GM20431 (cell line): ENCODE data around the gene LGALS7.
"Not testable (repeated sequence)": the region's sequence is repeated elsewhere in the genome, so short reads cannot be mapped to it uniquely, and the experiment has no call there.

Source experiments
- in situ Hi-C: fragments of 300-500 bp; cut with MseI, MboI; formaldehyde crosslinking; loops from one replicate; pipeline ENCODE4 v1.15.0; 2020; ENCODE audit warnings: low sequenced_read_pairs; ENCODE audit not compliant: unreplicated experiment

Gene LGALS7

DNA sequence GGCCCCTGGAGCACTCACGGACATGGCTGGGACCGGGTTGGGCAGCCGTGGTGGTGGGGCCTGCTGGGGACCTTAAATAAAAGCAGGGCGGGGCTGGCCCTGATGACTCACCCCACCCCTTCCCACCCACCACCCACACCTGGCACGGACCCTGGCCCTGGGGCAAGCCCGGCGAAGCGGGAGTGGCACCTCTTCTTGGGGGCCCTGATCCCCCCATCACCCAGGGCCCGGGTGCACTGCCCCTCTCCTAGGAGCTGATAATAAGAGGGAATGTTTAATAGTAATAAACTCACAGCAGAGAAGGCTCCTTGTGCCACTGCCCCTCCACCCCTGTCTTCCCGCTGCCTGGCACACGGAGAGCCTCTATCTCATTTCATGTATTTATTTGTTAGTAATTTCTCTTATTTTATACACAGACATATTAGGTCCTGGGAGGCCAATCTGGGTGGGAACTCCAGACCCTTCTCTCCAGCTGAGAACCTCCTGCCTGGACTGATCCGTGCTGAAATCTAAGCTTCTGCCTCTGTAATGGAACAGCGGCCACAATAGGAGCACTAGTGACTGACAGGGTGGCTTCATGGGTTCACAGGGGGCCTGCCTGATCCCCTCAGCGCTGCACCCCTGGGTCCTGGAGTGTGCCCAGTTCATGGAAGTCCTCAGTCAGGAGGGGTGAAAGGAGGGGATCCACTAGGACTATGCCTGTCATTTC is at the start of gene LGALS7:
Gene LGALS7, minus strand, starts transcription at position 49 of the 709 bp plus-strand sequence. Its CDS starts 25 bp downstream, at position 24.
- in situ Hi-C loops, result no loop called here

DNA sequence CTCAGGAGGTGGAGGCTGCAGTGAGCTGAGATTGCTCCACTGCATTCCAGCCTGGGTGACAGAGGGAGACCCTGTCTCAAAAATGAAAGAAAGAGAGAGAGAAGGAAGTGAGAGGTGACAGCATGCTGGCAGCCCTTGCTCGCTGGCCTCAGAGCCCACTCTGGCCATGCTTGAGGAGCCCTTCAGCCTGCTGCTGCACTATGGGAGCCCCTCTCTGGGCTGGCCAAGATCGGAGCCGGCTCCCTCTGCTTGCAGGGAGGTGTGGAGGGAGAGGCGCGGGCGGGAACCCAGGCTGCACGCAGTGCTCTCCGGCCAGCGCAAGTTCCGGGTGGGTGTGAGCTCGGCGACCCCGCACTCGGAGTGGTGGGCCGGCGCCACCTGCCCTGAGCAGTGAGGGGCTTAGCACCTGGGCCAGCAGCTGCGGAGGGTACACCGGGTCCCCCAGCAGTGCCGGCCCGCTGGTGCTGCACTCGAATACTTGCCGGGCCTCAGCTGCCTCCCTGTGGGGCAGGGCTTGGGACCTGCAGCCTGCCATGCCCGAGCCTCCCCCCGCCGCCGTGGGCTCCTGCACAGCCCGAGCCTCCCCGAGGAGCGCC is 48.0 kb upstream of the LGALS7 start:
- in situ Hi-C loops, result not testable (repeated sequence)

DNA sequence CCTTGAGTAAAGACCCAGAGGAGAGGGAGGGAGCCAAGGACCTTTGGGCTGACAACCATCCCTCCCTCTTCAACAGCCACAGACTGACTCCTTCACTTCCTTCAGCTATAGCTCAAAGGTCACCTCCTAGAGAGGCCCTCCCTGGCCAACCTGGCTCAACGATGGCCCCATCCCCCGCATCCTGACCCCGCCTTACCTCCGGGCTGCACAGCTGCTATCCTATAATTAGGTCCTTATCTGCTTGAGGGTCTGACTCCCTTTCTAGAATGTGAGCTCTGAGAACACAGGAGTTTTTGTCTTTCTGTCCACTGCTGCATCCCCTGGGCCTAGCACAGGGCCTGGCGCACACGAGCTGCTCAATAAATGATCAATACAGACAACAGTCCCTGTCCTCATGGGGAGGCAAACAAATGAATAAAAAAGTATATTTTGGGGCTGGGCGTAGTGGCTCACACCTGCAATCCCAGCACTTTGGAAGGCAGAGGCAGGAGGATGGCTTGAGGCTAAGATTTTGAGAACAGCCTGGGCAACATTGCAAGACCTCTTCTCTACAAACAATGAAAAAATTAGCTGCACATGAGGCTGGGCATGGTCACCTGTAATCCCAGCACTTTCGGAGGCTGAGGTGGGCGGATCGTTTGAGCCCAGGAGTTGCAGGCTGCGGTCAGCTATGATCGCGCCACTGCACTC is 46.1 kb upstream of the LGALS7 start:
- in situ Hi-C loops, result no loop called here

DNA sequence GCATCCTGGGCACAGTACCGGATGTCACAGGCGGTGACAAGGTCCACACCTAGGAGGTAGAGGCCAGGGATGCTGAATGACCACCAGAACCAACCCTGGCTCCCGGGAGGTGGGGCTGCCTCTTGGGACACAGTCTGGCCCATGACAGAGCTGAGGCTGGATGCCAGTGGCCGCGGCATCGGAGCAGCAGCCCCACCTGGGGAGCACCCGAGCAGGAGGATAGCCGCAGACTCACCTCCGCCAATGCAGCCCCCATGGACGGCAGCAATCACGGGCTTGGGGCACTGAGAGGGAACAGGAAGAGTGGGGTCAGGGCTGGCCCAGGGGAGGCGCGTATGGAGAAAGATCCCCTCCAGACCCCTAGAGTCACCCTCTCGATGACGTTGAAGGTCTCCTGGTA is 43.8 kb upstream of the LGALS7 start:
- in situ Hi-C loops, result no loop called here

DNA sequence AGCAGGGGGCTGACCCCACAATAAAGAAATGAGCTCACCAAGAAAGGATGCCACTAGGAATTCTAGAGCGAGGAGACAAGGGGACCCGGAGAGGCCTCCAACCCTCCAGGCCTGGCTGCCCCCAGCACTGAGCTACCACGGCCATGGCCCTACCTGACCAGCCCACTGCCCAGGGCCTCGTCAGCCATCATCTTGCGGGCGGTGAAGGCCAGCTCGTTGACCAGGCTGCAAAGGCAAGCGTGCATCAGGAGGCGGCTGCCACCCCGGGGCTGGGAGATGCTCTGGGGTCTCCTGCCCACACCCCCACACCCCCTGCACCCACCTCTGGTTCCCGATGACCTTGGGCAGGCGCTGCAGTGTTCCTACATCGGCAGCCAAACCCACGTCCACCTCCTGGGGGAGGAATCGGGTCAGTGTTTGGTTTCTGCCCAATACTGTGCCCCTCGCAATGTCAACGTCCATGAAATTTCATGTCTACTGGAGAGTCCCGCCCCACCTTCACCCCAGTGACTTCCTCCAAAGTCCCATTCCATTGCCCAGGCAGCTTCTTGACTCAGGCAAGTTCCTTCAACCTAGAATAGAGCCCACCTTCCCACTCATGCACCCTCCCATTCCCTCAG is 42.9 kb upstream of the LGALS7 start:
- in situ Hi-C loops, result no loop called here

DNA sequence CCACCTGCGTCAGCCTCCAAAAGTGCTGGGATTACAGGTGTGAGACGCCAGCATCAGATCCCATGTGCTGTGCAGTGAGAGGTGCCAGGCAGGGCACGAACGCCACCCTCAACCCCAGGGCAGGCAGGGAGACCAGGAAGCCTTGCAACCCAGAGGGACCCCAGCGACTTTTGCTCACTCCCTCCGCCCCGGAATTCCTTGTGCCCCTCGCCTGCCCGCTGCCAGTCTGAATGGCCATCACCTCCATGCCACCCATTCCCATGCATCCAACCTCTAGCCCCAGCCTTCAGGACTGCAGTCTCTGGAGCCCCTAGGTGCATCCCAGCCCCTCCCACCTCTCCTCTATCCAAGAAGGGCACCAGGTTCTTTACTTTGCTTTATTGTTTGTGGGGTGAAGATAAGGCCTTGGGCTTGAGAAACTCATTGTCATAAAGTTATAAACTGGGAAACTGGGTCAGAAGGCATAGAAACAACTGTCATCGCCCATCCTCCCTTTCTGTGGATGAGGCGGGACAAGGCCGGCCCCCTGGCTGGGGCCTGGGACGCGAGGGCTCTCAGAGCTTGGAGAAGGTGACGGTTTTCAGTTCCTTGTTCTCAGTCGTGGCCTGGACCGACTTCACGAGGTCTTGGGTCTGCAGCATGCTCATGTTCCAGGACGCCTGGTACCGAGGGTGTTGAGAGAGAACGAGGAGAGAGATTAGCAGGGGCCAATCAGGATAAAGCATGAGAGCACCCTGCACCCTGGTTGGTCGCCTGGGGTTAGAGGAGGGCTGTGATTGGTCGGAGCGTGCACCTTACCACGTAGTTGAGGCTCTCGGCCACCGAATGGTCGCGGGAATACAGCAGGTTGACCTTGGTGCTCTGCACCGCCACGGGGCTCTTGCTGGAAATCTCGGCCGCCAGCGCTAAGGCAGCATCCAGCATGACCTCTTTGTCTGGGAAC is 42.0 kb upstream of the LGALS7 start:
- in situ Hi-C loops, result no loop called here

DNA sequence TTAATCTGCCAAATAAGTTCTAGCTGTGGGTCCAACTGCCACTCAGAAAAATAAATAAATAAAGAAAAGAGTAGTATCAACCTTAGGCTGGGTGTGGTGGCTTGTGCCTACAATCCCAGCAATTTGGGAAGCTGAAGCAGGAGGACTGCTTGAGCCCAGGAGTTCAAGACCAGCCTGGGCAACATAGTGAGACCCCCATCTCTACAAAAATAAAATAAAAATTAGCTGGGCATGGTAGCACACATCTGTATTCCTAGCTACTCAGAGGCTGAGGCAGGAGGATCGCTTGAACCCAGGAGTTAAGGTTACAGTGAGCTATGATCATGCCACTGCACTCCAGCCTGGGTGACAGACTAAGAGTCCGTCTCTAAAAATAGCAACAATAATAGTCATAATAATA is 40.6 kb upstream of the LGALS7 start:
- in situ Hi-C loops, result not testable (repeated sequence)

DNA sequence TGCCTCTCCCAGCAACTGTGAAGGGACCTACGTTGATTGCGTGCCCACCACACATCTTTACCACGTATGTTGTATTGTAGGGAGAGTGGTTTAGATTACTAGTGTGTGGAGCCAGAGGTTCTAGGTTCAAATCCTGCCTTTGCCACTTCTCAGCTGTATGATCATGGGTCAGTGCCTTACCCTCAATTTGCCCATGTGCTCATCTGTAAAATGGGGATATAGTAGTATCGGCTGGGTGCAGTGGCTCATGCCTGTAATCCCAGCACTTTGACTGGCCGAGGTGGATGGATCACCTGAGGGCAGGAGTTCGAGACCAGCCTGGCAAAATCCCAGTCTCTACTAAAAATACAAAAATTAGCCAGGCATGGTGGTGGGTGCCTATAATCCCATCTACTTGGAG is 40.0 kb upstream of the LGALS7 start:
- in situ Hi-C loops, result no loop called here

DNA sequence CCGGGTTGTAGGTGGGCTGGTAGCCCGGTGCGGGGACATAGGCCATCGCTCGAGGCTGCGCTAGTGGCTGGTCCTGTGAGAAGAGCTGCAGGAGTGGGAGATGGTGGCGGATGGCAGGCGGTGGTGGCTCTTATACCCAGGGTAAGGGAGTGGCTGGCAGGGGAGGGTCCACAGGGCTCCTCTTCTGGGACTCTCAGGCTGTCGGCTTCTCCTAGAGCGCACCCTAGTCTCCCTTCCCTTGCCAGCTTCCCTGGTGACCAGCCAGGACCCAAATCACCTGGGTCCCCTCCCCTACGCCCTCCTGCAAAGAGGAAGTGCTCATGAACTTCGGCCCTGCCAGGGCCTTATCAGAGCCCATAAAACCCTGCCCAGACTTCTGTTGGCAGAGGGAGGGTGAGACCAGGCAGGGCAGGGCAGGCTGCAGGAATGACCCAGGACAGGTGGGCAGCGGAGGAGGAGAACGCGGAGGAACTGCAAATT is 39.6 kb upstream of the LGALS7 start, which contains the start of gene LGALS4:
Gene LGALS4, minus strand, starts transcription at position 105 of the 480 bp plus-strand sequence. Its CDS starts 59 bp downstream, at position 46.
- in situ Hi-C loops, result no loop called here

DNA sequence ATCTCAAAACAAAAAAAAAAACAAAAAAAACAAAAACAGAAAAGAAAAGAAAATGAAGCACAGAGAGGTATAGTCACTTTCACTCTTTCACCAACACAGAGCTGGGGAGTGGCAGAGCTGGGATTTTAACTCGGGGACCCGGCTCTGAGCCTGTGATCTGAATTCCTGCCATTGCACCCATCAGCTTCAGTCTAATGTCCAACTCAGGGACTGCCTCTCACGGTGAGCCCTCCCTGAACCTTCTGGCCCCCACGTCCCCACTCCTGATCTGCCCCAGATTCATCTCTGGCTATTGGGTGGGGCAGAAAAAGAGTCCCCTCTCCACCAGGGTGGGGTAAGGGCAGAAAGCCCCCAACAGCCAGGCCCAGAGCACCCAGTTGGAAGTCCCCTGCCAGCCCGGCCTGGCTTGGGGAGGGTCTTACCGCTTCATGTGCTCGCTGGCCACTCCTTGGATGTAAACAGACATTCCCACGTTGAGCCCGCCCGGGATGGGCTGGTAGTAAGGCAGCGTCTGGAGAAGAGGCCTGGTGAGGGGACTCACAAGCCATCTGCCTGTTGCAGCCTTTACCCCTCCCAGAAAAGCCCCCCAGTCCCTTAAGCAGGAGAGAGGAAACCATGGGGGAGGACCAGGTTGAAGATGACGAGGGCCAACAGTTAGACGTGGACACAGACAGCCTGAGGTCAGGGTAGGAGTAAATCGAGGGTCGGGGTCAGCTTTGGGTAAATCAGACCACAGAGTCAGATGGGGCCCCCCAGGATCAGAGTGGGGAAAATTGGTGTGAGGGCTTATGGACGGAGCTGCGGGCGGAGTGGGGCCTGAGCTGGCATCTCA is 38.9 kb upstream of the LGALS7 start:
- in situ Hi-C loops, result no loop called here

DNA sequence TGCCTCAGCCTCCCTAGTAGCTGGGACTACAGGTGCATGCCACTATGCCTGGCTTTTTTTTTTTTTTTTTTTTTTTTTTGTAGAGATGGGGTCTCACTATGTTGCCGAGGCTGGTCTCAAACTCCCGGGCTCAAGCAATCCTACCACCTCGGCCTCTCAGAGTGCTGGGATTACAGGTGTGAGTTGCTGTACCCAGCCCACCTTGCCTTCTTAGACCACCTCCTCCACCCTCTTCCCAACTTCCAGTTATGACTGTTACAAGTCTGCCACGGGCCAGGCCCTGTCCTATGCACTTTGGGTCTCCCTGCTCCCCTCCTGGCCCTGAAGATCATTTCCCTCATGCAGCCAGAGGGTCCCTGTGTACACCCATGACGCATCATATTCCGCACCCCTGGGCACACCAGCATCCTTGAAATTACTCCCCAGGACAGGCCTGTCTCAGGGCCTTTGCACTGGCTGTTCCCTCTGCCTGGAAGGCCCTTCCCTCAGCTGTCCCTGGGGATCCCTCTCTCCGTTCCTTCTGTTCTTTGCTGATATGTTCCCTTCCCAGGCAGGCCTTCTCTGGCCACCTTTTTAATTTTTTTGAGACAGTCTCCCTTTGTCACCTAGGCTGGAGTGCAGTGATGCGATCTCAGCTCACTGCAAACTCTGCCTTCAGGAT is 36.4 kb upstream of the LGALS7 start:
- in situ Hi-C loops, result no loop called here

DNA sequence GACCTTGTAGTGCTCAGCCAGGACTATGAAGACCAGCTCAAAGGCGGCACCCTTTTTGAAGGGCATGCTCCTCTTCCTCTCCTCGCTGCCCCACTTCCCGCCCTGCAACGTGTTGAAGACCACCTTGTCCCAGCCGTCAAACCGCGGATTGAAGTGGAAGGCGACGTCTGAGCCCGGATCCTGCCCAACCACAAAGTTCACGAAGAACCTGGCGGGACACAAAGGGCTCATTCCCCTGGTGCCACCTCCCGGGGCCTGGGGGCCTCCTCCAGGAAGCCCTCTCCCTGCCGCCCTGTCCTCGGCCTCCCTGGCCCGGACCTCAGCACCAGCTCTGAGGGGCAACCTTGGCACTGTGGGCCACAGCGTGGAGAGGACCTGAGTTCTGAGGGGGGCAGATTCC is 35.4 kb upstream of the LGALS7 start:
- in situ Hi-C loops, result no loop called here

DNA sequence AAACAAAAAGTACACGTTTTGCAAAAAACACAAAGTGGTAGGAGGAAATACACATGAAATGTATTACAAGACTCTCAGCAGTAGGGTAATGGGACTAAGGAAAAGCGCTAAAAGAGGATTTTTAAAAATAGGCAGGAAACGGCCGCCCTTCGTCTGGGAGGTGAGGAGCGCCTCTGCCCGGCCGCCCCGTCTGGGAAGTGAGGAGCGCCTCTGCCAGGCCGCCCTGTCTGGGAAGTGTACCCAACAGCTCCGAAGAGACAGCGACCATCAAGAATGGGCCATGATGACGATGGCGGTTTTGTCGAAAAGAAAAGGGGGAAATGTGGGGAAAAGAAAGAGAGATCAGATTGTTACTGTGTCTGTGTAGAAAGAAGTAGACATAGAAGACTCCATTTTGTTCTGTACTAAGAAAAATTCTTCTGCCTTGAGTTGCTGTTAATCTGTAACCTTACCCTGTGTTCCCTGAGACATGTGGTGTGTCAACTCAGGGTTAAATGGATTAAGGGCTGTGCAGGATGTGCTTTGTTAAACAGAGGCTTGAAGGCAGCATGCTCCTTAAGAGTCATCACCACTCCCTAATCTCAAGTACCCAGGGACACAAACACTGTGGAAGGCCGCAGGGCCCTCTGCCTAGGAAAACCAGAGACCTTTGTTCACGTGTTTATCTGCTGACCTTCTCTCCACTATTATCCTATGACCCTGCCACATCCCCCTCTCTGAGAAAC is 34.2 kb upstream of the LGALS7 start:
- in situ Hi-C loops, result not testable (repeated sequence)

DNA sequence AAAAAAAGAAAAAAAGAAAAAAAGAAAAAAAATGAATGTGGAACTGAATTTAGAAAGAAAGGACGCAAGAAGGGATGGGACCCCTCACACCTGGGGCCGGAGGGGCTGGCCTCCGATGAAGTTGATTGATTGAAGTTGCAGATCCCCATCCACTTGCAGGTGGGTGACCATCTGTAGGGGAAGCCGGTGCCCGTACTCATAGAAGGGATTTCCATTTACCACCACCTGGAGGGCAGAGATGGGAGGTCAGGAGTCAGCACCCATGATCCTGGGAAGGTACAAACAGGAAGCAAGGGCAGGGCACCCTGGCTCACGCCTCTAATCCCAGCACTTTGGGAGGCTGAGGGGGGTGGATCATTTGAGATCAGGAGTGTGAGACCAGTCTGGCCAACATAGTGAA is 33.1 kb upstream of the LGALS7 start:
- in situ Hi-C loops, result no loop called here

DNA sequence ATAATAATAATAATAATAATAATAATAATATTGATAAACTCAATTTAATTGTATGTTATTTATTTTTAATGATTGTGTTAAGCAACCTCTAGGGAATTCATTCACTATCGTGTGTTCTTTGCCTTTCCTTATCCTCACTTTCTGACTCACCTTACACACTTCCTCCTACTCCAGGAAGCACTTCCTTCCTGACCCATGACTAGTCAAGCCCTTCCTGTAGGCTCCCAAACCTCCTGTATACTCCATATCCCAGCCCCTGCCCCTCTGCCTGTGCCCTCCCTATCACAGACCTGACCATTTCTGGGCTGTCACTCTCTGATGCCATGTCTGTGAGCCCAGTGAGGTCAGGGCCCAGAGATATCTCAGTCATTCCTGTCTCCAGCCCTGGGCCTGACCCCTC is 31.9 kb upstream of the LGALS7 start:
- in situ Hi-C loops, result no loop called here

DNA sequence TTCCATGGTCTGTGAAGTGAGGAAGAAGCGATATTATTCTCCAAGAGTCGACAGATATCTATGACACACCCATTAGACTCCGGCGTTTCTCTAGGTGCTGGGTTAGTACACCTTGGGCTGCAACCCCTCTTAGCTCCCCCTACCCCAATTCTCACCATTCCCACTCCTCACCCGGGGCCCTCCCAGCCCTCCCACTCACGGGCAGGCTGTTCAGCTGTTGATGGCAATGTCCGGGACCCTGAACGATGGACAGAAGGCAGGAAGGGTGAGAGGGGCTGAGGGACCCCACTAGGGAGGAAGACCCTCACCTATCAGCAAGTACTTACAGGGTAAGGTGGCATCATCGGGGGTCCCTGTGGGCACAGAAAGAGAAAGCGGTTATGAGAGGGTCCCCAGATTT is 30.2 kb upstream of the LGALS7 start:
- in situ Hi-C loops, result no loop called here

DNA sequence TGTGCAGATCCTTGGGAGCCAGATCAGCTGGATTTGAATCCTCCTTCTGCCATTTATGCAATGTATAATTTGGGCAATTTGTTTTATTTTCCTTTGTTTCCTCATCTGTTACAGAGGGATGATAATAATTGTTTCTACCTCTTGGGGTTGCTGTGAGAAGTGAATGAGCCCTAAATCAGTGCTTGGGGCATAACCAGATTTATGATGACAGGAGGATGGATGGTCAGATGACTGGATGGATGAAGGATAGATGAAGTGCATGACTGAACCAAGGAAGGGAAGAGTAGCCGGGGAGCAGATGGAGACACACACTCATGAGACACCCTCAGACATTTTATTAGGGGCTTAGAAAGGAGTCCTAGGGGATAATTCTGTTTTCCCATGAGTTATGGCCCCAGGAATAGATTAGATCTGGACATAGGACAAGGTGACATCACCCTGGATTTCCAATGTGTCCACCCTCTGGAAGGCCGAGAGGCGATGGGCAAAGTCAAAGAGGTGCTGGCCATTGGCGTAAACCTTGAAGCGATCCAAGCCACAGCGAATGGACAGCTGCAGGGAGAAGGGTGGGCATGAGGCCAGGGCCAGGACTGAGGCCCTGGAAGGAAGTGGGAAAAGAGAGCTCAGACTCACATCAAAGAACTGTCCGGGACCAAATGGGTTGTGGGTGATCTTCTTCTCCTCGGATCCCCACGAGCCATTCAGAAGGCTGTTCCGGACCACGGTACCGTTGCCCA is 28.2 kb upstream of the LGALS7 start:
- in situ Hi-C loops, result no loop called here
